Adipocyte (in vitro differentiated cells): ENCODE data around the gene CFAP157.

Source experiments
- DNase-seq: peaks from one replicate; pipeline ENCODE4 v3.0.0-alpha.2; 2015; ENCODE audit warnings: low read depth
- H3K27me3 ChIP-seq: replicated peaks from 2 replicates; pipeline ENCODE4 v1.7.0; 2013; ENCODE audit warnings: mild to moderate bottlenecking, low read length, moderate library complexity; ENCODE audit not compliant: control insufficient read depth, insufficient read depth
- H3K36me3 ChIP-seq: 2 replicates; pipeline ENCODE4 v1.7.0; 2013; ENCODE audit warnings: low read length, mild to moderate bottlenecking, moderate library complexity; ENCODE audit not compliant: control insufficient read depth, insufficient read depth, severe bottlenecking
- H3K4me1 ChIP-seq: 2 replicates; pipeline ENCODE4 v1.7.0; 2013; ENCODE audit warnings: mild to moderate bottlenecking, low read length, moderate library complexity; ENCODE audit not compliant: control insufficient read depth, insufficient read depth
- H3K4me3 ChIP-seq: 2 replicates; pipeline ENCODE4 v1.7.0; 2013; ENCODE audit warnings: mild to moderate bottlenecking, low read length, moderate library complexity
- H3K9ac ChIP-seq: 2 replicates; pipeline ENCODE4 v1.7.0; 2013; ENCODE audit warnings: mild to moderate bottlenecking, low read length, moderate library complexity
- H3K9me3 ChIP-seq: 2 replicates; pipeline ENCODE4 v1.7.0; 2013; ENCODE audit warnings: mild to moderate bottlenecking, low read length, moderate library complexity; ENCODE audit not compliant: control insufficient read depth

CFAP157 gene

GRCh38 chr9:127710204-127710783 lies 3.5 kb downstream of the CFAP157 start:
- no peaks in the 10 kb centered on the region for H3K36me3 ChIP-seq
- H3K9me3 ChIP-seq = no peaks in the 10 kb centered on the region
- no peak overlapping the region for H3K9ac ChIP-seq
- H3K4me3 ChIP-seq = no peak overlapping the region
- no peaks in the 10 kb centered on the region for H3K27me3 ChIP-seq
- peaks cover 7% of the 10 kb centered on the region for H3K4me1 ChIP-seq
- DNase-seq = no peak

- H3K4me1 ChIP-seq = peaks cover 11% of the 10 kb centered on the region
- no peak overlapping the region for H3K9ac ChIP-seq
- H3K9me3 ChIP-seq = no peaks in the 10 kb centered on the region
- no peaks in the 10 kb centered on the region for H3K36me3 ChIP-seq
- no peak overlapping the region for H3K4me3 ChIP-seq
- no peak for DNase-seq
- no peaks in the 10 kb centered on the region for H3K27me3 ChIP-seq
Measured at GRCh38 chr9:127711226-127711701, 4.5 kb downstream of the CFAP157 start.

- peaks cover 13% of the 10 kb centered on the region for H3K4me1 ChIP-seq
- DNase-seq = no peak
- H3K9me3 ChIP-seq = no peaks in the 10 kb centered on the region
- H3K4me3 ChIP-seq = no peak overlapping the region
- H3K36me3 ChIP-seq = no peaks in the 10 kb centered on the region
- no peaks in the 10 kb centered on the region for H3K27me3 ChIP-seq
- H3K9ac ChIP-seq = no peak overlapping the region
Measured at GRCh38 chr9:127711831-127712274, 5.1 kb downstream of the CFAP157 start.

GRCh38 chr9:127712371-127712770 lies 5.6 kb downstream of the CFAP157 start:
- no peak for DNase-seq
- no peak overlapping the region for H3K9ac ChIP-seq
- H3K27me3 ChIP-seq = no peaks in the 10 kb centered on the region
- no peaks in the 10 kb centered on the region for H3K9me3 ChIP-seq
- H3K36me3 ChIP-seq = no peaks in the 10 kb centered on the region
- peaks cover 13% of the 10 kb centered on the region for H3K4me1 ChIP-seq
- no peak overlapping the region for H3K4me3 ChIP-seq

- Histone ChIP-seq H3K4me3 (no peak overlapping the region), H3K27me3 (no peaks in the 10 kb centered on the region), H3K9ac (no peak overlapping the region), H3K9me3 (no peaks in the 10 kb centered on the region), H3K36me3 (no peaks in the 10 kb centered on the region), H3K4me1 (peaks cover 16% of the 10 kb centered on the region)
- no peak for DNase-seq
Measured at GRCh38 chr9:127712867-127713266, 6.1 kb downstream of the CFAP157 start.

GRCh38 chr9:127714020-127714750 lies 7.4 kb downstream of the CFAP157 start:
- Histone ChIP-seq H3K27me3 (no peaks in the 10 kb centered on the region), H3K9ac (peak overlapping the region; percentile 47), H3K9me3 (no peaks in the 10 kb centered on the region), H3K4me1 (peaks cover 16% of the 10 kb centered on the region), H3K36me3 (no peaks in the 10 kb centered on the region), H3K4me3 (peak overlapping the region; percentile 90)
- peak; percentile 4 for DNase-seq

GRCh38 chr9:127714951-127715469 lies 8.2 kb downstream of the CFAP157 start:
- no peaks in the 10 kb centered on the region for H3K27me3 ChIP-seq
- peak; percentile 67 for DNase-seq

GRCh38 chr9:127715470-127716337 lies 8.9 kb downstream of the CFAP157 start, which contains the start of the genes PTRH1 and TTC16:
Gene PTRH1, minus strand, starts transcription at chr9:127715663. Its CDS starts 24 bp downstream, at chr9:127715639.
Gene TTC16, plus strand, starts transcription at chr9:127716079. Its CDS starts 67 bp downstream, at chr9:127716146.
- Histone ChIP-seq H3K36me3 (no peaks in the 10 kb centered on the region), H3K9me3 (no peaks in the 10 kb centered on the region), H3K4me3 (peak within 1 kb of the TSS; percentile 90), H3K27me3 (no peaks in the 10 kb centered on the region), H3K9ac (peak within 1 kb of the TSS; percentile 88), H3K4me1 (peaks cover 16% of the 10 kb centered on the region)
- peak; percentile 99 for DNase-seq

More at GRCh38 chr9:127714951-127715469, 8.2 kb downstream of the CFAP157 start:
- Histone ChIP-seq H3K4me3 (peak overlapping the region; percentile 90), H3K4me1 (peaks cover 16% of the 10 kb centered on the region), H3K36me3 (no peaks in the 10 kb centered on the region), H3K9me3 (no peaks in the 10 kb centered on the region), H3K9ac (peak overlapping the region; percentile 88)

GRCh38 chr9:127716412-127716811 lies 9.6 kb downstream of the CFAP157 start:
- Histone ChIP-seq H3K9me3 (no peaks in the 10 kb centered on the region), H3K4me3 (peak overlapping the region; percentile 90), H3K27me3 (no peaks in the 10 kb centered on the region), H3K4me1 (peaks cover 16% of the 10 kb centered on the region), H3K9ac (peak overlapping the region; percentile 88), H3K36me3 (no peaks in the 10 kb centered on the region)
- no peak for DNase-seq

GRCh38 chr9:127717766-127718165 lies 11.0 kb downstream of the CFAP157 start:
- Histone ChIP-seq H3K9me3 (no peaks in the 10 kb centered on the region), H3K9ac (no peak overlapping the region), H3K4me3 (no peak overlapping the region), H3K36me3 (no peaks in the 10 kb centered on the region), H3K27me3 (no peaks in the 10 kb centered on the region), H3K4me1 (peaks cover 16% of the 10 kb centered on the region)
- no peak for DNase-seq
